ENCODE results near the gene JAK3. TPM values are rescaled to one million over a fixed set of nuclear protein-coding genes. Genes with fewer than 3 reads are reported as not detected.

JAK3 gene
- polyA plus RNA-seq, 1 experiment, result 6.1 TPM

- ChIA-PET CTCF (no interaction called here), POLR2A (interaction anchor here (0.6 kb wide), 1 partner anchor 10 kb away, joined by 4 read pairs; no protein-coding TSS in a partner anchor)
- peaks cover 24% of the 10 kb centered on the region for H3K27me3 ChIP-seq (ENCODE audit: control insufficient read depth, insufficient read depth, low read length)
- no peak overlapping the region for H3K4me3 ChIP-seq (ENCODE audit: low read depth, low read length)
- H3K36me3 ChIP-seq (ENCODE audit: control insufficient read depth, insufficient read depth, low read length), result no peaks in the 10 kb centered on the region
- DNase-seq (ENCODE audit: low read depth), result no peak
- no peak for TF ChIP-seq CTCF (IDR thresholded peaks at IDR 0.05; ENCODE audit: insufficient read depth, low read depth, low read length)
Observed at GRCh38 chr19:17874758-17875135, 27.0 kb upstream of the JAK3 start.

- POLR2A ChIA-PET, result interaction anchor here (0.6 kb wide), 1 partner anchor 9 kb away, joined by 4 read pairs; no protein-coding TSS in a partner anchor
- no peak overlapping the region for H3K4me3 ChIP-seq (ENCODE audit: low read depth, low read length)
- no peak for DNase-seq (ENCODE audit: low read depth)
- CTCF ChIA-PET, result interaction anchor here (6.9 kb wide), 1 partner anchor 58 kb away, joined by 111 read pairs; the partner anchor contains the start of gene CCDC124
- TF ChIP-seq CTCF (IDR thresholded peaks at IDR 0.05; ENCODE audit: insufficient read depth, low read depth, low read length), result no peak
- H3K36me3 ChIP-seq (ENCODE audit: control insufficient read depth, insufficient read depth, low read length), result no peaks in the 10 kb centered on the region
- H3K27me3 ChIP-seq (ENCODE audit: control insufficient read depth, insufficient read depth, low read length), result peaks cover 28% of the 10 kb centered on the region
Observed at GRCh38 chr19:17873786-17874757, 26.3 kb upstream of the JAK3 start.

- Histone ChIP-seq H3K27me3 (ENCODE audit: control insufficient read depth, insufficient read depth, low read length) (peaks cover 28% of the 10 kb centered on the region), H3K36me3 (ENCODE audit: control insufficient read depth, insufficient read depth, low read length) (no peaks in the 10 kb centered on the region), H3K4me3 (ENCODE audit: low read depth, low read length) (no peak overlapping the region)
- POLR2A ChIA-PET, result no interaction called here
- CTCF ChIA-PET, result interaction anchor here (1.4 to 6.9 kb wide), 2 partner anchors 14 to 59 kb away, joined by 6 to 111 read pairs; partner anchors contain the start of gene CCDC124
- no peak for TF ChIP-seq CTCF (IDR thresholded peaks at IDR 0.05; ENCODE audit: insufficient read depth, low read depth, low read length)
- no peak for DNase-seq (ENCODE audit: low read depth)
Observed at GRCh38 chr19:17872251-17873001, 24.6 kb upstream of the JAK3 start.

- H3K36me3 ChIP-seq (ENCODE audit: control insufficient read depth, insufficient read depth, low read length), result no peaks in the 10 kb centered on the region
- CTCF ChIA-PET, result interaction anchor here (1.1 to 6.9 kb wide), 4 partner anchors 13 to 66 kb away, joined by 3 to 111 read pairs (median 12); partner anchors contain the start of gene CCDC124
- H3K27me3 ChIP-seq (ENCODE audit: control insufficient read depth, insufficient read depth, low read length), result peaks cover 28% of the 10 kb centered on the region
- H3K4me3 ChIP-seq (ENCODE audit: low read depth, low read length), result no peak within 1 kb of the TSS
- POLR2A ChIA-PET, result no interaction called here
- no peak for DNase-seq (ENCODE audit: low read depth)
- TF ChIP-seq CTCF (IDR thresholded peaks at IDR 0.05; ENCODE audit: insufficient read depth, low read depth, low read length), result no peak
Observed at GRCh38 chr19:17871878-17872250, 24.1 kb upstream of the JAK3 start, which contains the start of gene SLC5A5. Gene SLC5A5, plus strand, starts transcription at chr19:17871945. Its CDS starts 375 bp downstream, at chr19:17872320.
